GM18508 (cell line): ENCODE measurements around the gene USP3.
"Not testable (repeated sequence)": the region's sequence is repeated elsewhere in the genome, so short reads cannot be mapped to it uniquely, and the experiment has no call there.

ENCODE experiments used
- ATAC-seq: cut with Tn5 transposase; IDR thresholded peaks from one replicate; pipeline ENCODE4 v1.9.1; 2021; ENCODE audit warnings: moderate number of reproducible peaks; ENCODE audit not compliant: insufficient read depth, unreplicated experiment

The USP3 gene

GRCh38 chr15:63475707-63476106 is 28.7 kb upstream of the USP3 start:
- no peak for ATAC-seq

- no peak for ATAC-seq
These were observed 28.2 kb upstream of the USP3 start for GRCh38 chr15:63476229-63476632.

GRCh38 chr15:63478243-63478642 is 26.1 kb upstream of the USP3 start:
- ATAC-seq: no peak

- ATAC-seq: no peak
These were observed 24.0 kb upstream of the USP3 start for GRCh38 chr15:63480441-63480821.

DNA sequence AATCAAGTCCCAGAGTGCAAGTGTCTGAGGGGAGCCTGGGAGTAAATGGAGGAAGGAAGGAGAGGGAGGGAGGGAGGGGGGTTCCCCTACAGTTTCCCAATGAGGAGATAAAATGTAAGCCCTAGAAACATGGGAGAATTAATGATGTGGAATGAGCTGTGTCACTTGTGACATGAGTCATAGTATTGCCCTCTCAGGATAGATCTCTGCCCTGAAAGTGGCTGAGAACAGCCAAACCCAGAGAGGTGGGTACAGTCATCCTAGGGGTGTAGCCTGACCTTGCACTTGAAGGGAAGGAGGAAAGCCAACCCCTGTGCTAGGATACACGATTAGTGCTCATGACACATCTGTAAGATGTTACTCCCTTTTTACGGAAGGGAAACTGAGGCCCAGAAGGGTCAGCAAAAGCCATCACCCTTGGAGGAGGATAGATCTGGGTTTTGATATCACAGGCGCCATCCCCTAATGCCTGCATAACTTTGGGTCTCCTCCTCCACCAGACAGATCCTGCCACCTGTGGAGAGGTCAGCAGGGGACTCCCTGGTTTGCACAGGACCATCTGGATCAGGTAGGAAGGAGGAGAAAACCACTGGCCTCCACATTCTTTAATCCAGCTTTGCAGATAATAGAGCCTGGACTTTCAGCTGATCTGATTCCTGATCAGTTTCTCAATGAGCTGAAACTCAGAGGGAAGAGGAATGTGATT is 23.1 kb upstream of the USP3 start:
- no peak for ATAC-seq

GRCh38 chr15:63482874-63483323 is 21.5 kb upstream of the USP3 start:
- ATAC-seq: no peak

DNA sequence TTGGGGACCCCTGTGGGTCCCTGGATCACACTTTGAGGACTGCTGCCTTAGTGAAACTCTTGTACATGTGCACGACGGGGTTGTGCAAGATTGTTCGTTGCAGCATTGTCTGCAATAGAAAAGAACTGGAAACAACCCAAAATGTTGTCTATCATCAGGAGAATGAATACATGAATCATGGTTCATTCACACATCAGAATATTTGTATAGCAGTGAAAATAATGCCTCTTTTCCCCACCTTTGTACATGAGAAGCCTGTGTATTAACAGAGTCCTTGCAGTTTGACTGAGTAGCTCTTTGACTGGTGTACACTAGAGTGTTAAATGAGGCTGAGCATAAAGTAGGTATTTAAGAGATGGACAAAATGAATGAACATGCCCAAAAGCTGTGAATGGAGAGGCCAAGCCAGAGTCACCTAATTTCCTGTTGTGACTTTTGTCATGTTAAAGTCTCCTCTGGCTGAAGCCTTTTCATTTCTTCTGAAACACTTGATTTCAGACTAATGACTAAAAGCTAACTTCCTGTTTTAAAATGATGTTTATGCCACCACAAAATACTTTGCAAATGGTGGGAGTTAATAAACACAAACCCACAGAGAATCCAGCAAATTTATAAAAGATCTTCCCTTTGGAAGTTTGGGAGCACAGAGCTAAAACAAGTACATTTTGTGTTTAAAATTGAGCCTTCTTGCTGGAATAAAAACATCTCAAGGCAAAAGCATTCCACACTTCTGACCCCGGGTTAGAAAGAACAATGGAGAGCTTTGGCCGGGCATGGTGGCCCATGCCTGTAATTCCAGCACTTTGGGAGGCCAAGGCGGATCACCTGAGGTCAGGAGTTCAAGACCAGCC is 20.6 kb upstream of the USP3 start:
- ATAC-seq: no peak

- ATAC-seq: no peak
These were observed 19.8 kb upstream of the USP3 start for GRCh38 chr15:63484433-63485186.

DNA sequence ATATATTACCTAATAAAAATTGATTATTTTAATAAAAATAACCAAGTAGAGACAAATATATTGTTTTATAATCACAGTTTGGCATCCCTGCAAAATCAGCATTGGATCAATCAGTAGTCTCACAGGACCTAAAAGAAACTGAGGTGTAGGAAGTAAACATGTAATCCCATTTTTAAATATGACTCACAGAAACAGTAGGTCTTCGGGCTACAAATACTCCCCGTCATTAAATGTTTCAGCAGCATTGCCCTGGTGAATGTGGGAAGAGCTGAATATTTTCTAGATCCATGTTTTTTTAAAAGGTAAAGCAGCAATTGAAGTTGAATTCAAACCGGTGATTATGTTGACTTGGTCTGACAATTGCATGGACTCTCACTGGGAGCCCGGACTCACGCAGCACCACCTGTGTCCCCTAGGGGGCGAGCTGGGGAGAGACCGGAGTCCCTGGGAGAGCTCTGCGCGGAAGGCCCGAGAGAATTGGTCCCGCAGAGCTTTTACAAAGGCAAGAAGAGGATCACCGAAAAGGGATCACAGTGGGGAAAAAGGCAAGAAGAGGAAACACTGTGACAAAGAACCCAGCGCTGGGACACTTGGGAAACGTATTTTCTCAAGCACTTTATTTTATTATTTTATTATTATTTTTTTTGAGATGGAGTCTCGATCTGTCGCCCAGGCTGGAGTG is 17.2 kb upstream of the USP3 start:
- ATAC-seq: no peak

- not testable (repeated sequence) for ATAC-seq
These were observed 16.5 kb upstream of the USP3 start for GRCh38 chr15:63487758-63488397.

- no peak for ATAC-seq
These were observed 15.9 kb upstream of the USP3 start for GRCh38 chr15:63488398-63488960.

DNA sequence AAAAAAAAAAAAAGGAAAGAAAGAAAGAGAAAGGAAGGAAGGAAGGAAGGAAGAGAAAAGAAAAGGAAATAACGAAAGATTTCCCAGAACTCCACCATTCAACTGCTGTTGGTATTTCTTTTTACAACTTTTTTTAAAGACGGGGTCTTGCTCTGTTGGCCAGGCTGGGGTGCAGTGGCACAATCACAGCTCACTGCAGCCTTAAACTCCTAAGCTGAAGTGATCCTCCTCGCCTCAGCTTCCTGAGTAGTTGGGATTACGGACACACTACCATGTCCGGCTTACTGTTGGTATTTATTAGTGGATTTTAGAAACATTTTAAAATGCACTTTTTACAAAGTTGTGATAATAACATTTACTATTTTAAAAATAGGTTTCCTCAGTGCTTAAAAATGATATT is 15.0 kb upstream of the USP3 start:
- no peak for ATAC-seq

- ATAC-seq: no peak
These were observed 13.9 kb upstream of the USP3 start for GRCh38 chr15:63490345-63491034.

DNA sequence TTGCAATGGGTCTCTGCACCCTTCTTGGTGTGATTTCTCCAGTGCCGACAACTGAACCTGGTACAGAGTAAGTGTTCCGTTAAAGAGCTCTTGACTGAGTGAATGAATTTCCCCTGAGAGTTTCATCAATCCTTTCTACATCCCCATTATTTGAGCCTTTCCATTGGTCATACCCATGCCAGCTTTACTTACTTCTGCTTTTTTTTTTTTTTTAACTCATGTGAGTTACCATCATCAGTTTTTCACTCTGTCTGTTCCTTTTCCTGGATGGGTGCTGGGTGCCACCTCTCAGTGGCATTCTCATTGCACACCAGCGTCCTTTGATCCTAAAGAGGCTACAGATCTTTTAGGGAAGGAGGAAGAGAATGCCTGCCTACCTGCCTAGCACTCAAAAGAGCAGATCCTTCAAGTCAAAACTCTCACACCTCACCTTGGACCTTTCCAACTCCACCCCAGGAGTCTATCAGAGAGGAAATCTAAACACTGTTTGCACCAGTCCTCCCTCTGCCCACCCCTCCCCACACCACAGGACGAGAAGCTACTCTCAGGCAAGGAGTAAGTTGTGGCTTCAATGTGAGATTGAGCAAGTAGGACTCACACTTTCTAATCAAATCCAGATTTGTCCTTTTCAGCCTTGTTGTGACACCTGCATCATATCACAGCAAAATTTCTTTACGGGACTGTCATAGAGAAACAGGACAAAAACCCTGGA is 13.1 kb upstream of the USP3 start:
- no peak for ATAC-seq

DNA sequence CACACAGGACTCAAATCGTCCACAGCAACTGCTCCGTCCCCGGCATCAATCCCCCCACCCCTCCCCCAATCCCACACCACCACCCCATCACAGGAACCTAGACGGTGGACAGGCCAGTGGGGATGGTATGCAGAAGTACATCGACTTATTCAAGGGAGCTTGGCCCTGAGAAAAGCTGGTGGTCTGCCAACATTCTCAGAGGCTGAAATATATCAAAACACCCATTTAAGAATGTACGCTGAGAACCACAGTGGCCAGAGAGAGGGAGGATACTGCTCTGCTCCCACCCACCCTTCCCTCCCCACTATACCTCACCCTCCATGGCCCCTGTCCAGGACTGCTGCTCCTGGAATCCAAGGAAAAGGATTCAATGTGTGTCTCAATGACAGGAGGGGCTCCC is 12.4 kb upstream of the USP3 start:
- no peak for ATAC-seq

DNA sequence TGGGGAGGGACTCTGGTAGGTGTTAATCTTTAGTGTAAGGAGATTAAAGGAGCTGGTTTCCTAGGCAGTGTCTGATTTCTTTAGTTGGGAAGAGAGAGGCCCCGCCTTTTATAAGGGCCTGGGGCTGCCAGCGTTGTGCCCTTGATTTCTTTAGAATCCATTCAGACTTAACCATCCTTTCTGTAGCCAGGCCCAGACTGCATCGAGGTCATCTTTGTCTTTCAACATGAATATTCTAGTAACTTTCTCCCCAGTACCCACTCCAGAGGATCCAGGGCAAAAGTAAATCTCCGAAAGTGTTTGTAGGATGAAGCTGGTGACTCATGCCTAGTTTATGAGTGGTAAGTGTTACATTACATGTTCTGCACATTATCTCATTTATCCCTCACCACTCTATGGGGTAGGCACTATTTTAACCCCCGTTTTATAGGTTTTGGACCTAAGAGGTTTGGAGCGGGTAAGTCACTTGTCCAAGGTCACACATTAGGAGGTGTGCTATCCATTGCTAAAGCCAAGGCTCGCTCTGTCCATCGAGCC is 11.8 kb upstream of the USP3 start:
- ATAC-seq: no peak

- ATAC-seq: no peak
These were observed 11.0 kb upstream of the USP3 start for GRCh38 chr15:63493436-63493835.

GRCh38 chr15:63494408-63494807 is 10.0 kb upstream of the USP3 start:
- no peak for ATAC-seq
